H9 (cell line): ENCODE data around the gene FAM131C. TPM values are rescaled to one million over a fixed set of nuclear protein-coding genes. Genes with fewer than 3 reads are reported as not detected.

ENCODE experiments used
- DNase-seq: peaks from one replicate; pipeline ENCODE4 v3.0.0-alpha.2; 2017
- H2AFZ ChIP-seq: one replicate; pipeline ENCODE4 v1.6.1; 2013; ENCODE audit warnings: mild to moderate bottlenecking, low read length, control low read depth, moderate library complexity
- H2AK5ac ChIP-seq: 2 replicates; pipeline ENCODE4 v1.6.1; 2013; ENCODE audit warnings: low read length, control low read depth, mixed read lengths; ENCODE audit not compliant: insufficient read length
- H2BK120ac ChIP-seq: one replicate; pipeline ENCODE4 v1.6.1; 2013; ENCODE audit warnings: low read depth, mild to moderate bottlenecking, low read length, control low read depth, inconsistent platforms; ENCODE audit not compliant: poor library complexity, severe bottlenecking
- H2BK12ac ChIP-seq: 2 replicates; pipeline ENCODE4 v1.6.1; 2013; ENCODE audit warnings: low read length, control low read depth, mixed read lengths, low read depth; ENCODE audit not compliant: insufficient read length
- H2BK15ac ChIP-seq: 2 replicates; pipeline ENCODE4 v1.6.1; 2013; ENCODE audit warnings: low read depth, low read length, control low read depth
- H2BK20ac ChIP-seq: one replicate; pipeline ENCODE4 v1.6.1; 2013; ENCODE audit warnings: low read depth, mild to moderate bottlenecking, low read length, control low read depth, inconsistent platforms; ENCODE audit not compliant: poor library complexity, severe bottlenecking
- H2BK5ac ChIP-seq: 2 replicates; pipeline ENCODE4 v1.6.1; 2013; ENCODE audit warnings: low read length, control low read depth, mixed read lengths; ENCODE audit not compliant: insufficient read length
- H3K14ac ChIP-seq: 2 replicates; pipeline ENCODE4 v1.6.1; 2013; ENCODE audit warnings: low read length, control low read depth; ENCODE audit not compliant: insufficient read depth
- H3K18ac ChIP-seq: 2 replicates; pipeline ENCODE4 v1.6.1; 2013; ENCODE audit warnings: low read depth, mild to moderate bottlenecking, mixed read lengths, low read length, control low read depth; ENCODE audit not compliant: insufficient read length
- H3K23ac ChIP-seq: 2 replicates; pipeline ENCODE4 v1.6.1; 2013; ENCODE audit warnings: low read length, control low read depth, mixed read lengths, low read depth; ENCODE audit not compliant: insufficient read length
- H3K23me2 ChIP-seq: 2 replicates; pipeline ENCODE4 v1.6.1; 2013; ENCODE audit warnings: low read depth, mild to moderate bottlenecking, mixed read lengths, low read length, control low read depth; ENCODE audit not compliant: insufficient read length, poor library complexity, severe bottlenecking
- H3K27ac ChIP-seq: 2 replicates; pipeline ENCODE4 v1.5.1; 2013; ENCODE audit warnings: low read length, control low read depth, mixed read lengths, low read depth; ENCODE audit not compliant: insufficient read length
- H3K27me3 ChIP-seq: 2 replicates; pipeline ENCODE4 v1.6.1; 2013; ENCODE audit warnings: low read length, control low read depth, inconsistent platforms; ENCODE audit not compliant: insufficient read depth
- H3K4ac ChIP-seq: 2 replicates; pipeline ENCODE4 v1.6.1; 2013; ENCODE audit warnings: low read depth, mild to moderate bottlenecking, control low read depth, inconsistent platforms, low read length, moderate library complexity
- H3K4me1 ChIP-seq: 2 replicates; pipeline ENCODE4 v1.6.1; 2013; ENCODE audit warnings: low read length, control low read depth, inconsistent platforms; ENCODE audit not compliant: insufficient read depth
- H3K4me2 ChIP-seq: 2 replicates; pipeline ENCODE4 v1.6.1; 2013; ENCODE audit warnings: low read length, control low read depth, mixed read lengths; ENCODE audit not compliant: insufficient read length, insufficient read depth
- H3K56ac ChIP-seq: 2 replicates; pipeline ENCODE4 v1.6.1; 2013; ENCODE audit warnings: low read depth, mild to moderate bottlenecking, mixed read lengths, low read length, control low read depth; ENCODE audit not compliant: insufficient read length
- H3K79me1 ChIP-seq: 2 replicates; pipeline ENCODE4 v1.6.1; 2013; ENCODE audit warnings: low read depth, mild to moderate bottlenecking, moderate library complexity, low read length, control low read depth, inconsistent platforms; ENCODE audit not compliant: insufficient read depth, poor library complexity, severe bottlenecking
- H3K79me2 ChIP-seq: 2 replicates; pipeline ENCODE4 v1.6.1; 2013; ENCODE audit warnings: low read length, control low read depth, inconsistent platforms; ENCODE audit not compliant: insufficient read depth
- H3K9ac ChIP-seq: 2 replicates; pipeline ENCODE4 v1.6.1; 2013; ENCODE audit warnings: low read length, control low read depth, mixed read lengths; ENCODE audit not compliant: insufficient read length; ENCODE audit errors: extremely low read depth
- H3K9me3 ChIP-seq: one replicate; pipeline ENCODE4 v1.6.1; 2013; ENCODE audit warnings: low read depth, low read length, inconsistent platforms; ENCODE audit not compliant: control insufficient read depth
- H3T11ph ChIP-seq: one replicate; pipeline ENCODE4 v1.6.1; 2013; ENCODE audit warnings: mild to moderate bottlenecking, low read length, control low read depth, inconsistent platforms
- H4K20me1 ChIP-seq: one replicate; pipeline ENCODE4 v1.6.1; 2013; ENCODE audit not compliant: control insufficient read depth, insufficient read length, insufficient read depth
- H4K5ac ChIP-seq: 2 replicates; pipeline ENCODE4 v1.6.1; 2013; ENCODE audit warnings: low read depth, mild to moderate bottlenecking, mixed read lengths, low read length, control low read depth; ENCODE audit not compliant: insufficient read length
- H4K8ac ChIP-seq: replicated peaks from 2 replicates; pipeline ENCODE4 v1.6.1; 2013; ENCODE audit warnings: low read length, control low read depth, mixed read lengths, low read depth; ENCODE audit not compliant: insufficient read length
- H4K91ac ChIP-seq: 2 replicates; pipeline ENCODE4 v1.6.1; 2013; ENCODE audit warnings: low read depth, mild to moderate bottlenecking, moderate library complexity, mixed read lengths, low read length, control low read depth; ENCODE audit not compliant: insufficient read length
- H3K27ac Mint-ChIP-seq, 3 experiments: 2 replicates in 2 of 3; 3 replicates in 1 of 3; pipeline ENCODE4 v1.8.0; 2020 to 2021; ENCODE audit warnings: mixed read lengths in 3 of 3, mild to moderate bottlenecking in 1 of 3, moderate library complexity in 1 of 3
- H3K27me3 Mint-ChIP-seq: 2 replicates; pipeline ENCODE4 v1.8.0; 2021; ENCODE audit warnings: low read depth, mild to moderate bottlenecking, moderate library complexity, mixed read lengths
- H3K36me3 Mint-ChIP-seq, 3 experiments: 2 replicates in 2 of 3; 3 replicates in 1 of 3; pipeline ENCODE4 v1.8.0; 2020 to 2021; ENCODE audit warnings: low read depth in 3 of 3, mixed read lengths in 3 of 3; ENCODE audit not compliant: insufficient read depth in 1 of 3
- H3K4me1 Mint-ChIP-seq, 2 experiments: 2 replicates each; pipeline ENCODE4 v1.8.0; 2020; ENCODE audit warnings: mixed read lengths in 2 of 2
- H3K4me3 Mint-ChIP-seq, 2 experiments: 2 replicates in 1 of 2; 3 replicates in 1 of 2; pipeline ENCODE4 v1.8.0; 2020 to 2021; ENCODE audit warnings: mild to moderate bottlenecking in 2 of 2, mixed read lengths in 2 of 2, moderate library complexity in 1 of 2
- H3K9me3 Mint-ChIP-seq, 2 experiments: 2 replicates in 1 of 2; 3 replicates in 1 of 2; pipeline ENCODE4 v1.8.0; 2020; ENCODE audit warnings: mild to moderate bottlenecking in 2 of 2, mixed read lengths in 2 of 2, moderate library complexity in 1 of 2
- WGBS: extraction: QIAGEN DNeasy Blood & Tissue Kit; methylation state at CpG from one replicate; pipeline ENCODE4 v1.1.7; 2013; ENCODE audit warnings: missing lambda C conversion rate, low lambda C conversion rate, mixed read lengths; ENCODE audit not compliant: insufficient read length; ENCODE audit errors: extremely low coverage; 5-methylcytosine and 5-hydroxymethylcytosine counted together
- total RNA-seq: library from RNA; stranded (reverse); gene quantifications from 2 replicates; pipeline ENCODE4 v1.2.1, GENCODE V29; 2021
- TF ChIP-seq, protein P1 (sequence below): fragments of 200-600 bp; sonication (generic); conservative IDR thresholded peaks from 3 replicates; pipeline ENCODE4 v1.8.0; 2021; ENCODE audit warnings: antibody characterized with exemption, mild to moderate bottlenecking

The FAM131C gene
- total RNA-seq, 1 experiment from 2014 or later = 0.61 TPM

DNA sequence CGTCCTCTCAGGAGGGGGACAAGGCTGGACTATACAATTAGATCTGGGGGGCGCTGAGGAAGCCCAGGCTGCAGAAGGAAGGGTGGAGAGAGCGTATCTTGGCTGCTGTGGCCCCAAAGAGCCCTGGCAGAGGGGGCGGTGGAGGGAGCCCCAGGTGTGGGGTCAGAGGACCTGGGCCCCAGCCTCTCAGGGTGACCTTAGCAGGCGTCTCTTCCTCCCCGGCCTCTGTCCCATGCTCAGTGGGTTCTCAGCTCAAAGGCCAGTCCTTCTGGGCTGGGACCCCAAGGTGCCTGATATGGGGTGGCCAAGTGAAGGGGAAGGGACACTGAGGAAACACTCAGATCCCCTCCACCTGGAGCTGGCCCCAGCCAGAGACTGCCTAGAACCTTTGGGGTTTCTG is 1.8 kb downstream of the FAM131C start:
- Histone ChIP-seq H3K4me2 (no peak overlapping the region), H4K20me1 (no peaks in the 10 kb centered on the region), H3K79me2 (no peaks in the 10 kb centered on the region), H4K91ac (no peak overlapping the region), H2BK12ac (no peak overlapping the region), H4K8ac (no peak overlapping the region), H3K23ac (no peak overlapping the region), H2AFZ (no peak overlapping the region), H3K56ac (no peak overlapping the region), H2AK5ac (no peak overlapping the region), H2BK15ac (no peak overlapping the region), H2BK5ac (no peak overlapping the region), H3K23me2 (peaks cover 5% of the 10 kb centered on the region), H3K9me3 (no peaks in the 10 kb centered on the region), H2BK20ac (no peak overlapping the region), H3T11ph (no peak overlapping the region), H3K4ac (no peak overlapping the region), H4K5ac (no peak overlapping the region), H3K4me1 (no peaks in the 10 kb centered on the region), H3K14ac (no peak overlapping the region), H3K9ac (no peak overlapping the region), H2BK120ac (no peak overlapping the region), H3K27ac (no peak overlapping the region), H3K18ac (no peak overlapping the region), H3K79me1 (no peaks in the 10 kb centered on the region), H3K27me3 (peaks cover 5% of the 10 kb centered on the region; the same call in 1 of the 2 replicates)
- peaks cover 15 to 36% of the 10 kb centered on the region in 2 experiments for H3K4me1 Mint-ChIP-seq
- no peak overlapping the region for H3K27ac Mint-ChIP-seq
- no peak for DNase-seq
- H3K27me3 Mint-ChIP-seq = peaks cover 67% of the 10 kb centered on the region
- H3K4me3 Mint-ChIP-seq = peak overlapping the region in 1 of 2 experiments; percentile 45; a peak in 2 of 5 replicates
- TF ChIP-seq, protein P1, sequence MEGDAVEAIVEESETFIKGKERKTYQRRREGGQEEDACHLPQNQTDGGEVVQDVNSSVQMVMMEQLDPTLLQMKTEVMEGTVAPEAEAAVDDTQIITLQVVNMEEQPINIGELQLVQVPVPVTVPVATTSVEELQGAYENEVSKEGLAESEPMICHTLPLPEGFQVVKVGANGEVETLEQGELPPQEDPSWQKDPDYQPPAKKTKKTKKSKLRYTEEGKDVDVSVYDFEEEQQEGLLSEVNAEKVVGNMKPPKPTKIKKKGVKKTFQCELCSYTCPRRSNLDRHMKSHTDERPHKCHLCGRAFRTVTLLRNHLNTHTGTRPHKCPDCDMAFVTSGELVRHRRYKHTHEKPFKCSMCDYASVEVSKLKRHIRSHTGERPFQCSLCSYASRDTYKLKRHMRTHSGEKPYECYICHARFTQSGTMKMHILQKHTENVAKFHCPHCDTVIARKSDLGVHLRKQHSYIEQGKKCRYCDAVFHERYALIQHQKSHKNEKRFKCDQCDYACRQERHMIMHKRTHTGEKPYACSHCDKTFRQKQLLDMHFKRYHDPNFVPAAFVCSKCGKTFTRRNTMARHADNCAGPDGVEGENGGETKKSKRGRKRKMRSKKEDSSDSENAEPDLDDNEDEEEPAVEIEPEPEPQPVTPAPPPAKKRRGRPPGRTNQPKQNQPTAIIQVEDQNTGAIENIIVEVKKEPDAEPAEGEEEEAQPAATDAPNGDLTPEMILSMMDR = no peak
- WGBS = no CpG with 5 or more reads among the region's 6 CpGs
- H3K36me3 Mint-ChIP-seq = no peaks in the 10 kb centered on the region
- H3K9me3 Mint-ChIP-seq = no peaks in the 10 kb centered on the region; a peak in 1 of 5 replicates
